ENCODE data around the gene PSIP1.

DNA sequence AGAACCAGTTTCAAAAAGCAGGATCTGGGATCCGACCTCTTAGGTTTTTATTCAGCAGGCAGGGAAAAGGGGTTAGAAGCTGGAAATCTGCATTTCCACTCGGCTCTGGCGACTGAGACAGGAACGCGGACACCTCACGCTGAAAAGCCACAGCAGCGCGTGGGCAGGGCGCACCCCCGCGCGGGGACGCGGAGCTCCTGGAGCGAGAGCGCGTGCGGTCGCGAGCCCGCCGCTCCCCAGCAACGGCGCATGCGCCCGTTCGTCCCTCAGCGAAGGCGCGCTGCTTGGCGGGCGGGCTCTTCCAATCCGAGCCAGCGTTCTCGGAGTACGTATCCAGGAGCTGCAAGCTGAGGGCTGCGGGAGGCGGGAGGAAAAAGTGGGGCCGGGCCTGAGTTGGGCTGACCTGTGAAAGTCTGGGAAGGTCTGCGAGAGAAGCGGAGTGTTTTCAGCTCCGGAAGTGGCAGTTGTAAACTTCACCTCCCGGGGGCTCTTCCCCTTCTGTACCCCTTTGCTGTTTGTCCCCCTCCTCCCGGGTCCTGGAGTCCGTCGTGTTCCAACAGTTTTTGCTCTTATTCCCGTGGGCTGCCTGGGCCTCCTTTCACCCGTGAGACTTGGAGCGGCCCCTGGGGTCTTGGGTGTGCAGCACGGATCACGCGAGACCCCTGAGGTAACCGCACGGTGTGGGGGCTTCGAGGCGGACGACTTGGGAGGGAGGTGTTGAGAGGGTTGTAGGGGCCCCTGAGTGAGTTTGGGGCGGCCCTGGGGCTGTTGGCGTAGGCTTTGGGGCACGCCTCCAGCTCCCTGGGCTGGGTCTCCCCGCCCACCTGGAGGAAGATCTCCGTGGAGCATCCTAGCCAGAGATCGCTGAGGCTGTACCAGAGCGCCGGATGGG is 42.1 kb upstream of the PSIP1 start, which contains the start of gene CCDC171:
- TF ChIP-seq EZH2 (IDR thresholded peaks at IDR 0.05; ENCODE audit: insufficient read depth, poor library complexity, severe bottlenecking) (no peak), EZH2phosphoT487 (IDR thresholded peaks at IDR 0.05; ENCODE audit: insufficient read depth, low read depth) (no peak)
